SK-N-SH (cell line): ENCODE results near the gene MMS19.

Experiments
- SIN3A ChIP-seq: IDR thresholded peaks from 2 replicates; pipeline ENCODE4 v1.6.1; 2012; ENCODE audit warnings: low read depth, mild to moderate bottlenecking, low read length, moderate library complexity, borderline replicate concordance
- TCF12 ChIP-seq: IDR thresholded peaks from 2 replicates; pipeline ENCODE4 v1.4.0; 2012

DNA sequence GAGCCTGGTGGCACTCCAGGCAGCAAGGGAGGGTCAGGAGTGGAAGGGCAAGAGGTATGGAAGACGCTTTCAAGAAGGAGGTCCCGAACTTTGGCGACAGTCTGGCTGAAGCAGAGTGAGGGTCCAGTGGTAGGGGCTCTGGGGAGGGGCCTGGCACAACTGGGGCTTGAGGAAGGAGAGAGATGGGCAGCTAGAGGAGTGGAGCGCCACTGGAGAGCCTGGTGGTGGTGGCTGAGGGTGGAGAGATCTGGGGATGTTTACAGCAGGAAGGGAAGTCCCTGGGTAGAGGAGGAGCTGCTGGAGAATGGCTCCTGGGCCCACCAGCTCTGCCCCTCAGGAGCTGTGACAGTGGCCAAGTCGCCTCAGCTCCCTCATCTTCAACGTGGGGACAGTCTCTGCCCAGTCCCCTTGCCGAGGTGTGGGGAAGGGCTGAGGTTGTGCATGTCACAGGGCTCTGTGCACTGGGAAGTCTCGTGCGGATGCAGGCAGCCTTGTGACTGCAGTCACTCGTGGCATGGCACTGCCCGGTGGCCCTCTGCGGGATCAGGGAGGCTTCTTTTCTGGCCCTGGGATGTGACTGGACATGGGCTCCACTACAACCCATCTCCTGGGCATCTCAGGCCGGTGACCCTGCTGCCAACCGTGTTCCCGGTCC lies 19.0 kb upstream of the MMS19 start:
- TF ChIP-seq SIN3A (no peak), TCF12 (no peak)
